T-helper 1 cell treated with Interleukin-12 subunit alpha and Interleukin-12 subunit beta and Interleukin-4 antibody, amounts not matched to agents 30 ng/mL and 1 ng/mL, for 36 hours (primary cell): ENCODE measurements around the gene WIZ. TPM values are rescaled to one million over a fixed set of nuclear protein-coding genes. Genes with fewer than 3 reads are reported as not detected.

ENCODE experiments used
- intact Hi-C: fragments of 100-400 bp; cut with micrococcal nuclease; formaldehyde crosslinking; loops from one replicate; pipeline ENCODE4 v1.15.1; 2024
- total RNA-seq: library from RNA; stranded (reverse); gene quantifications from 2 replicates; pipeline ENCODE4 v1.2.3, GENCODE V29; 2022

WIZ gene
- total RNA-seq, 1 donor from 2014 or later, result 44.8 TPM

- intact Hi-C loops, result loop anchor here (1.0 to 10.0 kb wide), 8 partner anchors 13 to 683 kb away; partner anchors contain the start of genes AKAP8, BRD4 and RAB8A
Observed at GRCh38 chr19:15432018-15432494, 17.7 kb downstream of the WIZ start.

GRCh38 chr19:15431396-15432017, 18.2 kb downstream of the WIZ start:
- intact Hi-C loops, result loop anchor here (1.0 to 10.0 kb wide), 8 partner anchors 12 to 683 kb away; partner anchors contain the start of genes AKAP8, BRD4 and RAB8A

- intact Hi-C loops, result loop anchor here (10.0 kb wide), 1 partner anchor 684 kb away; the partner anchor contains the start of gene RAB8A
Observed at GRCh38 chr19:15430526-15431120, 19.1 kb downstream of the WIZ start.

GRCh38 chr19:15429825-15430467, 19.8 kb downstream of the WIZ start:
- intact Hi-C loops, result loop anchor here (10.0 kb wide), 1 partner anchor 685 kb away; the partner anchor contains the start of gene RAB8A

GRCh38 chr19:15428956-15429824, 20.6 kb downstream of the WIZ start:
- intact Hi-C loops, result no loop called here

GRCh38 chr19:15427991-15428471, 21.7 kb downstream of the WIZ start:
- intact Hi-C loops, result no loop called here

- intact Hi-C loops, result no loop called here
Observed at GRCh38 chr19:15427350-15427700, 22.4 kb downstream of the WIZ start.

GRCh38 chr19:15426485-15427349, 23.0 kb downstream of the WIZ start:
- intact Hi-C loops, result no loop called here

- intact Hi-C loops, result no loop called here
Observed at GRCh38 chr19:15425321-15425950, 24.3 kb downstream of the WIZ start.

- intact Hi-C loops, result no loop called here
Observed at GRCh38 chr19:15424692-15425272, 25.0 kb downstream of the WIZ start.

GRCh38 chr19:15424121-15424520, 25.6 kb downstream of the WIZ start:
- intact Hi-C loops, result no loop called here

- intact Hi-C loops, result no loop called here
Observed at GRCh38 chr19:15423130-15423529, 26.6 kb downstream of the WIZ start.

GRCh38 chr19:15422296-15423075, 27.3 kb downstream of the WIZ start:
- intact Hi-C loops, result no loop called here

GRCh38 chr19:15421721-15422260, 28.0 kb downstream of the WIZ start:
- intact Hi-C loops, result no loop called here

GRCh38 chr19:15421136-15421695, 28.5 kb downstream of the WIZ start:
- intact Hi-C loops, result no loop called here

GRCh38 chr19:15419413-15420025, 30.2 kb downstream of the WIZ start:
- intact Hi-C loops, result loop anchor here (1.0 to 10.0 kb wide), 13 partner anchors 13 to 294 kb away; partner anchors contain the start of genes AKAP8 and BRD4
